Muscle layer of colon (tissue), 2 donors: ENCODE measurements around the gene SPHK2.

ENCODE experiments used
- H3K27ac ChIP-seq: one replicate; pipeline ENCODE4 v1.7.0; 2013; ENCODE audit warnings: low read depth, mild to moderate bottlenecking, low read length, moderate library complexity
- H3K27me3 ChIP-seq, 2 donors: one replicate each; pipeline ENCODE4 v1.7.0; 2013; ENCODE audit warnings: low read length in 2 of 2, mild to moderate bottlenecking in 2 of 2; ENCODE audit not compliant: insufficient read depth in 2 of 2, control insufficient read depth in 1 of 2
- H3K36me3 ChIP-seq: one replicate; pipeline ENCODE4 v1.7.0; 2013; ENCODE audit warnings: mild to moderate bottlenecking, low read length; ENCODE audit not compliant: insufficient read depth
- H3K4me1 ChIP-seq: one replicate; pipeline ENCODE4 v1.7.0; 2013; ENCODE audit warnings: mild to moderate bottlenecking, low read length; ENCODE audit not compliant: insufficient read depth
- H3K4me3 ChIP-seq, 2 donors: one replicate each; pipeline ENCODE4 v1.7.0; 2013; ENCODE audit warnings: low read length in 2 of 2, low read depth in 1 of 2, mild to moderate bottlenecking in 1 of 2, moderate library complexity in 1 of 2
- H3K9ac ChIP-seq: one replicate; pipeline ENCODE4 v1.7.0; 2013; ENCODE audit warnings: low read length
- H3K9me3 ChIP-seq: one replicate; pipeline ENCODE4 v1.7.0; 2013; ENCODE audit warnings: mild to moderate bottlenecking, low read length
- donor health status: abdominal sarcoma.
- donor health status: Adenocarcinoma of cecum.

The SPHK2 gene

GRCh38 chr19:48617146-48617937 lies 2.0 kb upstream of the SPHK2 start:
- no peaks in the 10 kb centered on the region for H3K9me3 ChIP-seq
- peaks cover 29% of the 10 kb centered on the region for H3K36me3 ChIP-seq
- H3K9ac ChIP-seq = peak overlapping the region; percentile 99
- H3K27me3 ChIP-seq = no peaks in the 10 kb centered on the region
- peaks cover 23% of the 10 kb centered on the region for H3K4me1 ChIP-seq
- H3K27ac ChIP-seq = peak overlapping the region; percentile 88
- peak overlapping the region; percentile 75 to 83 for H3K4me3 ChIP-seq

GRCh38 chr19:48618278-48618915 lies 909 bp upstream of the SPHK2 start:
- peak overlapping the region; percentile 75 to 83 for H3K4me3 ChIP-seq
- H3K36me3 ChIP-seq = peaks cover 29% of the 10 kb centered on the region
- no peaks in the 10 kb centered on the region for H3K9me3 ChIP-seq
- peak overlapping the region; percentile 99 for H3K9ac ChIP-seq
- H3K27me3 ChIP-seq = no peaks in the 10 kb centered on the region
- H3K27ac ChIP-seq = peak overlapping the region; percentile 88
- H3K4me1 ChIP-seq = peaks cover 28% of the 10 kb centered on the region

DNA sequence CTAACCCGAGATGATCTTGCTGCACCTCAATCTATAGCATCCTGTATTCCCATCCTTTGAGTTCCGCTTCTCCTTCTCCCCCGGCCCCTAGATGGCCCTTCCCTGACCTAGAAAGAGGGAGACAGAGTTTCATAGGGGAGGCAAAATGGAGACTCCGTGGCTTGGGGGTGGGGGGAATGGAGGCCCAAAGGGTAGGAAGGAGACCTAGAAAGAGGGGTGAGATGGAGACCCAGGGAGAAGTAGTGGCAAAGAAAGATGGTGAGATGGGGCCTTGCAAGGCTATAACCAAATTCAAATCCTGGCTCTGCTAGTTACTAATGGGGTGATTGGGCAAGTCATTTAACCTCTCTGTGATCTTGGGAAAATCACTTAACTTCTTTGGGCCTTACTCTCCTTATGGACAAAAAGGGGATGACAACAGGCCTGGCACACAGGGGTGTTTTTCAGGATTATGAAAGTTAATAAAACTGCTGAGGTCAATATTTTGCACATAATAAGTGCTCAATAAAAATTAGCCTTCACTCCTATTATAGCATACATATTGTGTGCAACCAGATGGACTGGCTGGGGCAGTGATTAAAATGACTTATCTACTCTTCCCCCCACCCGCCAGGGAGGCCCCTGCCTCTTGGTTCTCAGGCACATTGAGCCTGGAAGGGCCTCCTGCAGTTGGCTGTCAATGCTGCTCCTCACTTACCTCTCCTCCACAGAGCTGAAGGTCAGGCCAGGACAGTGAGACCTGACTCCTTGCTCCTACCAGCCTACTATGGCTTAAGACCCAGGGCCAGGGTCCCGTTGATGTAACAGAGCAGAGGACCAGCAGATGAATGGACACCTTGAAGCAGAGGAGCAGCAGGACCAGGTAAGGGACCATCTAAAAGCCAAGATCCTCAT lies 633 bp downstream of the SPHK2 start:
- peak overlapping the region; percentile 86 for H3K27ac ChIP-seq
- peaks cover 28% of the 10 kb centered on the region for H3K36me3 ChIP-seq
- H3K9me3 ChIP-seq = no peaks in the 10 kb centered on the region
- H3K27me3 ChIP-seq = no peaks in the 10 kb centered on the region
- H3K4me3 ChIP-seq = peak overlapping the region; percentile 66 to 77
- peak overlapping the region; percentile 49 for H3K9ac ChIP-seq
- peaks cover 39% of the 10 kb centered on the region for H3K4me1 ChIP-seq

GRCh38 chr19:48623556-48624066 lies 4.3 kb downstream of the SPHK2 start:
- Histone ChIP-seq H3K9ac (peak overlapping the region; percentile 10), H3K36me3 (peaks cover 5% of the 10 kb centered on the region), H3K4me3 (peak overlapping the region in 1 of 2 donors; percentile 13), H3K4me1 (peaks cover 25% of the 10 kb centered on the region), H3K27ac (peak overlapping the region; percentile 61), H3K27me3 (no peaks in the 10 kb centered on the region), H3K9me3 (no peaks in the 10 kb centered on the region)

- Histone ChIP-seq H3K27ac (peak overlapping the region; percentile 61), H3K27me3 (no peaks in the 10 kb centered on the region), H3K9me3 (no peaks in the 10 kb centered on the region), H3K36me3 (peaks cover 5% of the 10 kb centered on the region), H3K4me3 (peak overlapping the region; percentile 38 to 61), H3K4me1 (peaks cover 25% of the 10 kb centered on the region), H3K9ac (peak overlapping the region; percentile 33)
Observed at GRCh38 chr19:48624067-48624594, 4.8 kb downstream of the SPHK2 start.

GRCh38 chr19:48624791-48625723 lies 5.8 kb downstream of the SPHK2 start:
- H3K9me3 ChIP-seq = no peaks in the 10 kb centered on the region
- H3K27me3 ChIP-seq = no peaks in the 10 kb centered on the region
- H3K4me3 ChIP-seq = no peak overlapping the region
- no peak overlapping the region for H3K9ac ChIP-seq
- no peak overlapping the region for H3K27ac ChIP-seq
- H3K36me3 ChIP-seq = peaks cover 8% of the 10 kb centered on the region
- H3K4me1 ChIP-seq = peaks cover 27% of the 10 kb centered on the region

GRCh38 chr19:48625891-48626327 lies 6.6 kb downstream of the SPHK2 start:
- H3K27me3 ChIP-seq = no peaks in the 10 kb centered on the region
- peaks cover 17% of the 10 kb centered on the region for H3K36me3 ChIP-seq
- no peaks in the 10 kb centered on the region for H3K9me3 ChIP-seq
- no peak overlapping the region for H3K27ac ChIP-seq
- no peak overlapping the region for H3K4me3 ChIP-seq
- H3K9ac ChIP-seq = no peak overlapping the region
- H3K4me1 ChIP-seq = peaks cover 36% of the 10 kb centered on the region

DNA sequence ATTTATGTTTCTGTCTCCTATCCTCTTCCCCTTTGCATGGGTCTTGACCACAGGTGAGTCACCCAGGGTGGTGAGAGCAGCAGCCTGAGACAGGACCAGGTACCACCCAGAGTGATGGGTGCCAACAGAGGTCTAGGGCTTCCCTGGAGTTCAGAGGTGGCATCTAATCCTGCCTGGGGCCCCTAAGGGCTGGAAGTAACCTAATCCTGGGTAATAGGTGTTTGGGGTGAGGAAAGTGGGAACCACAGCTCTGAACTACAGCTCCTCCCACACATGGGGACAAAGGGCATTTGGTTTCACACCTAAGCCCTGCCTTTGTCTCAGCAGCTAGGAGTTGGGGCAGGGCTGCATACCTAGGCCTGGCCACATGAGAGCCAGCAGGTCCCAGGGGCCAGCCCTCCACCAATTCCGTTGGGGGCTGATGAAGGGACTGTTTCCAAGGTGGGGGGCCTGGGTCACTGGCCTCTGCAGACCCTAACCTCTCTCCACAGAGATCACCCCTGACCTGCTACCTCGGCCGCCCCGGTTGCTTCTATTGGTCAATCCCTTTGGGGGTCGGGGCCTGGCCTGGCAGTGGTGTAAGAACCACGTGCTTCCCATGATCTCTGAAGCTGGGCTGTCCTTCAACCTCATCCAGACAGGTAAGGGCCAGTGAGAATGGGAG lies 8.0 kb downstream of the SPHK2 start:
- H3K9ac ChIP-seq = no peak overlapping the region
- no peak overlapping the region for H3K27ac ChIP-seq
- no peaks in the 10 kb centered on the region for H3K9me3 ChIP-seq
- peaks cover 30% of the 10 kb centered on the region for H3K36me3 ChIP-seq
- H3K27me3 ChIP-seq = no peaks in the 10 kb centered on the region
- no peak overlapping the region for H3K4me3 ChIP-seq
- H3K4me1 ChIP-seq = peaks cover 48% of the 10 kb centered on the region

DNA sequence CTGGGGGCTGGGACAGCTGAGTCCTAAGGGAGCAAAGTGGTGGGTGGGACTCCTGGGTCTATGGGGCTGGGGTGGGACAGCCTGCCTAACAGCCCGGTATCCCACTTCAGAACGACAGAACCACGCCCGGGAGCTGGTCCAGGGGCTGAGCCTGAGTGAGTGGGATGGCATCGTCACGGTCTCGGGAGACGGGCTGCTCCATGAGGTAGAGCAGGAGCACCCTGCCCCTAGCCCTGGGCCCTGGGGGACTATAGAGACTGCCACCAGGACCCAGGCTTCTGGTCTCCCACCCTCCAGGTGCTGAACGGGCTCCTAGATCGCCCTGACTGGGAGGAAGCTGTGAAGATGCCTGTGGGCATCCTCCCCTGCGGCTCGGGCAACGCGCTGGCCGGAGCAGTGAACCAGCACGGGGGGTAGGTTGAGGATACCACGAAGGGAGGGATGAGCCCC lies 8.6 kb downstream of the SPHK2 start:
- Histone ChIP-seq H3K9me3 (no peaks in the 10 kb centered on the region), H3K4me1 (peaks cover 53% of the 10 kb centered on the region), H3K9ac (no peak overlapping the region), H3K27me3 (no peaks in the 10 kb centered on the region), H3K36me3 (peaks cover 35% of the 10 kb centered on the region), H3K27ac (no peak overlapping the region), H3K4me3 (no peak overlapping the region)
